ENCODE measurements around the gene RASAL2.

- TF ChIP-seq POLR2A (IDR thresholded peaks at IDR 0.05; ENCODE audit: low read depth, low read length) (no peak), POLR2AphosphoS5 (IDR thresholded peaks at IDR 0.05; ENCODE audit: low read depth, low read length) (no peak), TAF1 (IDR thresholded peaks at IDR 0.05; ENCODE audit: borderline replicate concordance, low read depth, low read length) (no peak)
Measured at GRCh38 chr1:178263341-178263740, 169.4 kb downstream of the RASAL2 start.

All from GM12892 (cell line).